A549 (cell line): ENCODE data around the gene TNS3.

Source experiments
- CEBPB ChIP-seq, 2 experiments: fragments of >200 bp in 1 of 2; sonication (Bioruptor Twin) in 1 of 2; formaldehyde crosslinking in 1 of 2; IDR thresholded peaks; 2 replicates each; pipeline ENCODE4 v1.6.1; 2012 to 2016
- EHMT2 ChIP-seq: fragments of 200-600 bp; sonication (generic); IDR thresholded peaks from 2 replicates; pipeline ENCODE4 v1.6.1; 2016; ENCODE audit warnings: antibody characterized with exemption, low read depth, mild to moderate bottlenecking, moderate library complexity
- POLR2A ChIP-seq: IDR thresholded peaks from 2 replicates; pipeline ENCODE4 v1.6.1; 2012; ENCODE audit warnings: mild to moderate bottlenecking, low read length
- SMC3 ChIP-seq: fragments of >200 bp; sonication (Bioruptor Twin); formaldehyde crosslinking; IDR thresholded peaks from 3 replicates; pipeline ENCODE4 v1.6.1; 2018; ENCODE audit warnings: inconsistent platforms
- USF2 ChIP-seq: fragments of 450-650 bp; IDR thresholded peaks from 2 replicates; pipeline ENCODE4 v1.6.1; 2014; ENCODE audit warnings: antibody characterized with exemption
- TF ChIP-seq, protein P1 (sequence below): IDR thresholded peaks from 2 replicates; pipeline ENCODE4 v1.6.1; 2012
- TF ChIP-seq, protein P2 (sequence below): fragments of >200 bp; sonication (Bioruptor Twin); formaldehyde crosslinking; IDR thresholded peaks from 3 replicates; pipeline ENCODE4 v1.5.1; 2016

- TF ChIP-seq CEBPB (IDR thresholded peaks at IDR 0.05) (no peak), USF2 (no peak), POLR2A (no peak), EHMT2 (no peak), SMC3 (no peak)
- TF ChIP-seq, protein P1, sequence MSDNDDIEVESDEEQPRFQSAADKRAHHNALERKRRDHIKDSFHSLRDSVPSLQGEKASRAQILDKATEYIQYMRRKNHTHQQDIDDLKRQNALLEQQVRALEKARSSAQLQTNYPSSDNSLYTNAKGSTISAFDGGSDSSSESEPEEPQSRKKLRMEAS: no peak
- TF ChIP-seq, protein P2, sequence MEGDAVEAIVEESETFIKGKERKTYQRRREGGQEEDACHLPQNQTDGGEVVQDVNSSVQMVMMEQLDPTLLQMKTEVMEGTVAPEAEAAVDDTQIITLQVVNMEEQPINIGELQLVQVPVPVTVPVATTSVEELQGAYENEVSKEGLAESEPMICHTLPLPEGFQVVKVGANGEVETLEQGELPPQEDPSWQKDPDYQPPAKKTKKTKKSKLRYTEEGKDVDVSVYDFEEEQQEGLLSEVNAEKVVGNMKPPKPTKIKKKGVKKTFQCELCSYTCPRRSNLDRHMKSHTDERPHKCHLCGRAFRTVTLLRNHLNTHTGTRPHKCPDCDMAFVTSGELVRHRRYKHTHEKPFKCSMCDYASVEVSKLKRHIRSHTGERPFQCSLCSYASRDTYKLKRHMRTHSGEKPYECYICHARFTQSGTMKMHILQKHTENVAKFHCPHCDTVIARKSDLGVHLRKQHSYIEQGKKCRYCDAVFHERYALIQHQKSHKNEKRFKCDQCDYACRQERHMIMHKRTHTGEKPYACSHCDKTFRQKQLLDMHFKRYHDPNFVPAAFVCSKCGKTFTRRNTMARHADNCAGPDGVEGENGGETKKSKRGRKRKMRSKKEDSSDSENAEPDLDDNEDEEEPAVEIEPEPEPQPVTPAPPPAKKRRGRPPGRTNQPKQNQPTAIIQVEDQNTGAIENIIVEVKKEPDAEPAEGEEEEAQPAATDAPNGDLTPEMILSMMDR: no peak
These were observed 239.4 kb downstream of the TNS3 start for GRCh38 chr7:47342296-47343060.
